Measurements from ENCODE around the gene MFSD11. TPM values are rescaled to one million over a fixed set of nuclear protein-coding genes. Genes with fewer than 3 reads are reported as not detected.

Gene MFSD11
- total and polyA plus RNA-seq, 8 donors, result 7.0 to 66.1 (median 14.1) TPM

GRCh38 chr17:76700270-76700616 is 37.7 kb upstream of the MFSD11 start:
- intact Hi-C loops (cut with DNase I; ENCODE audit: low total_unique reads), result no loop called here
- peak in 1 of 2 donors; percentile 33 for DNase-seq
- Histone ChIP-seq H3K27me3 (no peaks in the 10 kb centered on the region), H3K9me3 (no peaks in the 10 kb centered on the region), H3K4me3 (peak overlapping the region in 1 of 4 donors; percentile 22), H3K27ac (peak overlapping the region; percentile 73 to 87 (median 86)), H3K4me1 (peaks cover 29 to 85% (median 57%) of the 10 kb centered on the region in 4 donors), H3K36me3 (no peaks in the 10 kb centered on the region)
- WGBS, 5 donors, result 56 to 79% (median 62%) methylated on average over 8 of the region's 8 CpGs
- TF ChIP-seq POLR2AphosphoS5 (IDR thresholded peaks at IDR 0.05), result no peak
- TF ChIP-seq POLR2A (IDR thresholded peaks at IDR 0.05), result no peak
- TF ChIP-seq EP300 (IDR thresholded peaks at IDR 0.05), result no peak
- no peak for TF ChIP-seq CTCF (IDR thresholded peaks at IDR 0.05)

GRCh38 chr17:76700617-76701470 is 37.1 kb upstream of the MFSD11 start:
- WGBS, 5 donors, result 56 to 71% (median 62%) methylated on average over 32 to 33 of the region's 33 CpGs
- Histone ChIP-seq H3K27me3 (no peaks in the 10 kb centered on the region), H3K9me3 (no peaks in the 10 kb centered on the region), H3K27ac (peak overlapping the region; percentile 73 to 87 (median 86)), H3K4me1 (peaks cover 29 to 79% (median 54%) of the 10 kb centered on the region in 4 donors), H3K4me3 (peak overlapping the region in 3 of 4 donors; percentile 14 to 22 (median 17)), H3K36me3 (no peaks in the 10 kb centered on the region)
- peak in 1 of 2 donors; percentile 90 for DNase-seq
- intact Hi-C loops (cut with DNase I; ENCODE audit: low total_unique reads), result no loop called here
- TF ChIP-seq POLR2AphosphoS5 (IDR thresholded peaks at IDR 0.05) (peak; percentile 26 to 60 (median 45)), EP300 (IDR thresholded peaks at IDR 0.05) (no peak), POLR2A (IDR thresholded peaks at IDR 0.05) (peak in 1 of 4 donors; percentile 20), CTCF (IDR thresholded peaks at IDR 0.05) (no peak)

GRCh38 chr17:76701471-76701967 is 36.4 kb upstream of the MFSD11 start:
- no peaks in the 10 kb centered on the region for H3K9me3 ChIP-seq
- H3K27me3 ChIP-seq, result no peaks in the 10 kb centered on the region
- TF ChIP-seq POLR2AphosphoS5 (IDR thresholded peaks at IDR 0.05) (no peak), POLR2A (IDR thresholded peaks at IDR 0.05) (no peak), EP300 (IDR thresholded peaks at IDR 0.05) (no peak), CTCF (IDR thresholded peaks at IDR 0.05) (no peak)
- peak in 1 of 2 donors; percentile 41 for DNase-seq
- WGBS, 5 donors, result 43 to 72% (median 64%) methylated on average over 11 of the region's 11 CpGs
- H3K4me3 ChIP-seq, result peak overlapping the region in 1 of 4 donors; percentile 11
- H3K36me3 ChIP-seq, result no peaks in the 10 kb centered on the region
- intact Hi-C loops (cut with DNase I; ENCODE audit: low total_unique reads), result no loop called here
- peaks cover 27 to 75% (median 52%) of the 10 kb centered on the region in 4 donors for H3K4me1 ChIP-seq
- peak overlapping the region; percentile 73 to 87 (median 86) for H3K27ac ChIP-seq

GRCh38 chr17:76702076-76702475 is 35.8 kb upstream of the MFSD11 start:
- H3K36me3 ChIP-seq, result no peaks in the 10 kb centered on the region
- DNase-seq, result no peak
- TF ChIP-seq CTCF (IDR thresholded peaks at IDR 0.05) (no peak), POLR2AphosphoS5 (IDR thresholded peaks at IDR 0.05) (no peak), POLR2A (IDR thresholded peaks at IDR 0.05) (no peak), EP300 (IDR thresholded peaks at IDR 0.05) (no peak)
- H3K4me3 ChIP-seq, result no peak overlapping the region
- H3K27ac ChIP-seq, result peak overlapping the region in 4 of 5 donors; percentile 77 to 87 (median 86)
- no peaks in the 10 kb centered on the region for H3K27me3 ChIP-seq
- H3K9me3 ChIP-seq, result no peaks in the 10 kb centered on the region
- intact Hi-C loops (cut with DNase I; ENCODE audit: low total_unique reads), result no loop called here
- 47 to 77% (median 72%) methylated on average over 2 of the region's 2 CpGs for WGBS, 5 donors
- peaks cover 27 to 76% (median 51%) of the 10 kb centered on the region in 4 donors for H3K4me1 ChIP-seq
